Heart left ventricle (tissue), 16 donors: ENCODE results near the gene PRKX. TPM values are rescaled to one million over a fixed set of nuclear protein-coding genes. Genes with fewer than 3 reads are reported as not detected.
A peak's percentile ranks its signal among the peaks of the same experiment; 100 is the strongest.

ENCODE experiments used
- ATAC-seq, 4 donors: fragments of 200-7000 bp; cut with Tn5 transposase; one replicate each; pipeline ENCODE4 v1.9.1; 2020 to 2022; ENCODE audit warnings: moderate library complexity in 4 of 4, mild to moderate bottlenecking in 3 of 4, moderate number of reproducible peaks in 1 of 4
- DNase-seq, 5 donors: peaks; one replicate each; pipeline ENCODE4 v3.0.0-alpha.2; 2020
- H3K27ac ChIP-seq, 12 donors: fragments of 200-600 bp; sonication (generic) in 4 of 12; one replicate each; pipeline versions ENCODE4 v1.5.0 to v1.8.0; 2016 to 2022; ENCODE audit warnings: mild to moderate bottlenecking in 2 of 12
- H3K27me3 ChIP-seq, 9 donors: fragments of 200-600 bp; sonication (generic) in 2 of 9; one replicate each; pipeline versions ENCODE4 v1.5.1 to v1.8.0; 2016 to 2022; ENCODE audit warnings: mild to moderate bottlenecking in 3 of 9
- H3K36me3 ChIP-seq, 9 donors: fragments of 200-600 bp; sonication (generic) in 2 of 9; one replicate each; pipeline versions ENCODE4 v1.5.0 to v1.8.0; 2018 to 2022; ENCODE audit warnings: mild to moderate bottlenecking in 2 of 9
- H3K4me1 ChIP-seq, 12 donors: fragments of 200-600 bp; sonication (generic) in 4 of 12; one replicate each; pipeline versions ENCODE4 v1.5.0 to v1.8.0; 2016 to 2022; ENCODE audit warnings: mild to moderate bottlenecking in 3 of 12
- H3K4me3 ChIP-seq, 12 donors: fragments of 200-600 bp; sonication (generic) in 4 of 12; one replicate each; pipeline versions ENCODE4 v1.5.0 to v1.8.0; 2017 to 2022; ENCODE audit warnings: mild to moderate bottlenecking in 9 of 12, moderate library complexity in 4 of 12
- H3K9me3 ChIP-seq, 12 donors: fragments of 200-600 bp; sonication (generic) in 4 of 12; one replicate each; pipeline versions ENCODE4 v1.5.0 to v1.8.0; 2016 to 2022; ENCODE audit warnings: mild to moderate bottlenecking in 1 of 12
- POLR2A ChIP-seq, 2 donors: fragments of 450-650 bp; IDR thresholded peaks; one replicate each; pipeline ENCODE4 v1.6.1; 2017; ENCODE audit warnings: antibody characterized with exemption in 2 of 2, mild to moderate bottlenecking in 2 of 2, moderate library complexity in 2 of 2
- WGBS, 4 donors: extraction: QIAGEN DNeasy Blood & Tissue Kit in 2 of 4; methylation state at CpG; one replicate each; pipeline versions ENCODE4 v1.1.5 to v1.1.7; 2013 to 2018; 5-methylcytosine and 5-hydroxymethylcytosine counted together
- intact Hi-C, 10 donors: fragments of 100-400 bp; cut with DNase I; formaldehyde crosslinking; loops; one replicate each; pipeline versions ENCODE4 v1.11.1 to v1.14.2; 2022
- polyA plus RNA-seq, 2 donors: library from polyadenylated mRNA; stranded (reverse); fragments of 200-250 nt; gene quantifications; one replicate each; pipeline ENCODE4 v1.2.3, GENCODE V29; 2013
- total RNA-seq, 9 donors: library from RNA; depleted of rRNA in 2 of 9; stranded (reverse); fragments of >200 nt in 2 of 9; fragmentation: NEBNext Ultra II Directional in 3 of 9; extraction: Animal tissue kit (Norgen Biotek cat#: 25700) in 3 of 9; gene quantifications; one replicate each; pipeline versions ENCODE4 v1.1.0 to v1.2.4, GENCODE V29; 2016 to 2023
- TF ChIP-seq, protein P1 (sequence below), 12 donors: fragments of 200-600 bp; sonication (generic) in 4 of 12; IDR thresholded peaks; one replicate each; pipeline versions ENCODE4 v1.5.0 to v1.8.0; 2018 to 2022; ENCODE audit warnings: antibody characterized with exemption in 12 of 12, mild to moderate bottlenecking in 5 of 12
- donor health status: ischemic (EF 13 %, LVEDD 7.1; RV severe dilation, severe dysfunction).
- donor health status: healthy with polysubstance abuse.
- donor health status: DM: no; HTN: yes; CAD: no.
- donor health status: DM: no; HTN: no; CAD: no.
- donor health status: ischemic (EF 25% LVEDD 6.9; RV normal size, moderate dysfunction).
- donor health status: ischemic (EF 25% LVEDD 5.7; RV mildly dilated, moderate dysfunction).
- donor health status: healthy.
- donor health status: DM: yes; HTN: yes; CAD: no.
- donor health status: ischemic (EF 35%, LVEDD 5.7; RV mildly dilated, moderate dysfunction).
- donor health status: nonischemic (EF 11% LVEDD 7.7; RV severe dilation, severe dysfunction).
- donor health status: DM: yes; HTN: yes; CAD: no.
- donor health status: PGD.
- donor health status: ischemic (EF 29% LVEDD 5.4; RV normal size, mild dysfunction).
- donor health status: nonischemic (EF 23%, LVEDD 6.1; RV moderate dilation, normal function).

The PRKX gene
- total and polyA plus RNA-seq, 11 donors: 1.8 to 19.1 (median 4.1) TPM

DNA sequence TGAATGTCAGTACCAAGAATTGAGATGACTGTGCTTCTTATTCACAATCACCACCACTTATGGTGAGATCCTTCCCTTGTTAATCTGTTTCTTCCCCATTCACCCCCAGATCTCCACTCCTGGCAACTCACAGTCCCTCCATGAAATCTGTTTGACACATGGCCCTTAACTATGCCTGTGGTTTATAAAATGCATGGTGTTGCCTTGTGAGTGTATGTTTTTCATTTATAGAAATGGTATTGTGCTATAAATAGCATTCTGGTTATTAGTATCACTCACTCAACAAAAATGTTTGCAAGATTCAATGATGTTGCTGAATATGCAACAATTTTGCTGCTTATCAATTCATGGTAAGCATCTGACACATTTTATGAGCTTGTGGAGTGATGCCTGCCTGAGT, 131.0 kb downstream of the PRKX start:
- H3K27me3 ChIP-seq: no peaks in the 10 kb centered on the region
- no peaks in the 10 kb centered on the region for H3K9me3 ChIP-seq
- TF ChIP-seq POLR2A (IDR thresholded peaks at IDR 0.05): no peak
- TF ChIP-seq, protein P1, sequence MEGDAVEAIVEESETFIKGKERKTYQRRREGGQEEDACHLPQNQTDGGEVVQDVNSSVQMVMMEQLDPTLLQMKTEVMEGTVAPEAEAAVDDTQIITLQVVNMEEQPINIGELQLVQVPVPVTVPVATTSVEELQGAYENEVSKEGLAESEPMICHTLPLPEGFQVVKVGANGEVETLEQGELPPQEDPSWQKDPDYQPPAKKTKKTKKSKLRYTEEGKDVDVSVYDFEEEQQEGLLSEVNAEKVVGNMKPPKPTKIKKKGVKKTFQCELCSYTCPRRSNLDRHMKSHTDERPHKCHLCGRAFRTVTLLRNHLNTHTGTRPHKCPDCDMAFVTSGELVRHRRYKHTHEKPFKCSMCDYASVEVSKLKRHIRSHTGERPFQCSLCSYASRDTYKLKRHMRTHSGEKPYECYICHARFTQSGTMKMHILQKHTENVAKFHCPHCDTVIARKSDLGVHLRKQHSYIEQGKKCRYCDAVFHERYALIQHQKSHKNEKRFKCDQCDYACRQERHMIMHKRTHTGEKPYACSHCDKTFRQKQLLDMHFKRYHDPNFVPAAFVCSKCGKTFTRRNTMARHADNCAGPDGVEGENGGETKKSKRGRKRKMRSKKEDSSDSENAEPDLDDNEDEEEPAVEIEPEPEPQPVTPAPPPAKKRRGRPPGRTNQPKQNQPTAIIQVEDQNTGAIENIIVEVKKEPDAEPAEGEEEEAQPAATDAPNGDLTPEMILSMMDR (IDR thresholded peaks at IDR 0.05): no peak
- no peak for DNase-seq
- no peaks in the 10 kb centered on the region for H3K36me3 ChIP-seq
- ATAC-seq: no peak
- intact Hi-C loops: no loop called here
- no peak overlapping the region for H3K4me3 ChIP-seq
- H3K27ac ChIP-seq: no peak overlapping the region
- no peaks in the 10 kb centered on the region for H3K4me1 ChIP-seq

DNA sequence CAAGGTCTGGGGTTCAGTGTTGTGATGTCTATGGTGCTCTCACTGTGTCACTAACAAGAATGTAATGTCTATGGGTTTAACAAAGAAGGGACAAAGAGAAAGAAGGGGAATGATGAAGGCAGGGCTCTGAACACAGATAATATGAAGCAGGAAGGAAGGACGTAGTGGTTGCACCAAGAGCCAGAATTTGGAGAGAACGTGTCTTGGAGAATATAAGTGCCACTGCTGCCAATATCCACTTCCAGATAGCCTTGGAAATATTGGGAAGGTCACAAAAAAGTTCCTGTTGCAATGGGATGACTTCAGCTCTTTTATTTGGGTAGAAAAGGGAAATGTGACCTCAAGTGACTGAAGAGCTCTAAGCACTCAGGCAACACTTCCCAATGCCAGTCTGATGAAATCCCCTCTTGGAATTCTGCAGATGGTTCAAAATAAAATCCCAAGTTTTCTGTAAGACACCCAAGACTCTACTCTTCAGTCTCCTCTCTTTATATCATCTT, 131.8 kb downstream of the PRKX start:
- whole genome bisulfite sequencing, 4 donors: 56 to 64% (median 60%) methylated on average over 2 of the region's 2 CpGs
- no peak for DNase-seq
- intact Hi-C loops: no loop called here
- Histone ChIP-seq H3K36me3 (no peaks in the 10 kb centered on the region), H3K27me3 (no peaks in the 10 kb centered on the region), H3K4me3 (no peak overlapping the region), H3K4me1 (no peaks in the 10 kb centered on the region), H3K27ac (peak overlapping the region in 1 of 12 donors; percentile 19), H3K9me3 (no peaks in the 10 kb centered on the region)
- ATAC-seq: no peak
- no peak for TF ChIP-seq POLR2A (IDR thresholded peaks at IDR 0.05)
- TF ChIP-seq, protein P1 (IDR thresholded peaks at IDR 0.05): no peak

DNA sequence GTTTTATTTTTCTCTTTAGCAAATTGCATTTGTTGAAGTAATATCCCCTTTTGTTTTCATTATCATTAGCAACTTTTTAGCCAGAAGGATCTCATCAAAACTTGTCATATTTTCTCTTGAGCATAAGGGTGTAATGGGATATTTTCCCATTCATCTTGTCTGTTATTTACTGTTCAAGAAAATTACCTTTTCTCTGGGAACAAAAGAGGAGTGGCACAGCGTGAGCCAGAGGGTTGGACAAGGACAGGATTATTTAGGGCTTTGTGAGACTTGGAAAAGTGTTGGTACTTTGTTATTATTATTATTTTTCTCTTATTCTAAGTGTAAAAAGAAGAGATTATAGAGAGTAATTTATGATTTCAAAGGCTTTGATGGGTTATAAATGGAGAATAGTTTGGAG, 135.9 kb downstream of the PRKX start:
- Histone ChIP-seq H3K4me3 (no peak overlapping the region), H3K36me3 (no peaks in the 10 kb centered on the region), H3K27ac (peak overlapping the region in 2 of 12 donors; percentile 19 to 37), H3K4me1 (no peaks in the 10 kb centered on the region), H3K27me3 (no peaks in the 10 kb centered on the region), H3K9me3 (no peaks in the 10 kb centered on the region)
- ATAC-seq: no peak
- no peak for DNase-seq
- TF ChIP-seq POLR2A (IDR thresholded peaks at IDR 0.05): no peak
- TF ChIP-seq, protein P1 (IDR thresholded peaks at IDR 0.05): no peak
- 76 to 81% (median 81%) methylated on average over 1 of the region's 1 CpG for WGBS, 4 donors
- intact Hi-C loops: no loop called here

DNA sequence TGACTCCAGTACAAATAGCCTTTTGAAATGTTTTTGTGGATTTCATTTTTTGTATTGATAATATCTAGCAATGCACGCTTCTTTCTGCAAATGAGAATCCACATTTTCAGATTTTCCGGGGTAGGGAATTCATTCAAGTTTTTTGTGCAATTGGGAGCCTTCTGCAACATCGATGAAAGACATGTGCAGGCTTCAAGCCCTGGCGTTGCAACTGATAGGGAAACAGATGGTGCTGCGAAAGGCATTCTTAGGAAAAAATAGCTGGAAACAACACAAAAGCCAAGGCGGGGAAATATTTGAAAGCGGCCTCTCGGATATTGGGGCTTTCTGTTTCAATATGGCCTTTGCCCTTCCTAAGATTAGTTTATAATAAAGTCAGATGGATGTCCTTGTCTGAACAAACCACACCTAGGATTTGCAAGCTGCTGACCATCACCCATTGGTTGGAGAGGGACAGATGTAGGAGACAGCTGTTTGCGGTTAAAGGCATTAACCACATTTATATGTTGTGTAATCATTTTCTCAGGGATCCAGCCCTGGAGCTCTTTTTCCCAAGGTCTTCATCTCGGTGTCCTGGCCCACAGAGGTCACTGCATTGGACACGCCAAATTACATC, 136.5 kb downstream of the PRKX start:
- Histone ChIP-seq H3K36me3 (no peaks in the 10 kb centered on the region), H3K27ac (peak overlapping the region in 1 of 12 donors; percentile 37), H3K27me3 (no peaks in the 10 kb centered on the region), H3K9me3 (no peaks in the 10 kb centered on the region), H3K4me3 (no peak overlapping the region), H3K4me1 (no peaks in the 10 kb centered on the region)
- TF ChIP-seq POLR2A (IDR thresholded peaks at IDR 0.05): no peak
- TF ChIP-seq, protein P1 (IDR thresholded peaks at IDR 0.05): no peak
- peak in 2 of 5 donors; percentile 8 to 17 for DNase-seq
- ATAC-seq: peak; percentile 54 to 77 (median 67)
- intact Hi-C loops: no loop called here
- 65 to 72% (median 69%) methylated on average over 11 of the region's 11 CpGs for WGBS, 4 donors
